HepG2 (cell line): ENCODE data around the gene PREP. TPM values are rescaled to one million over a fixed set of nuclear protein-coding genes. Genes with fewer than 3 reads are reported as not detected.

Experiments
- ATAC-seq: fragments of 200-7000 bp; cut with Tn5 transposase; 3 replicates; pipeline ENCODE4 v1.9.1; 2020; ENCODE audit warnings: mild to moderate bottlenecking, moderate library complexity
- BruUV-seq: library from RNA; stranded (reverse); fragments of 400-500 nt; replicated peaks from 2 replicates; lab custom pipeline; 2021; lab: Mats Ljungman, UMichigan
- CTCF ChIA-PET: fragments of 300-600 bp; formaldehyde crosslinking; extraction: SDS; loops from one replicate; lab custom pipeline; 2021; ENCODE audit warnings: low total read pairs, inconsistent platforms, low intra/inter-chr PET ratio; lab: Yijun Ruan, JAX
- POLR2A ChIA-PET: fragments of 350-600 bp; sonication (Branson Sonifier 250); formaldehyde crosslinking; loops from one replicate; lab custom pipeline; 2020; ENCODE audit warnings: antibody characterized with exemption, inconsistent platforms; lab: Yijun Ruan, JAX
- DNase-seq: peaks from one replicate; pipeline ENCODE4 v3.0.0-alpha.2; 2015; ENCODE audit warnings: low spot score
- FAIRE-seq: peaks from 3 replicates; lab custom pipeline; 2011; peaks lifted over from hg19 to GRCh38; lab: Jason Lieb, UNC
- H2AFZ ChIP-seq: one replicate; pipeline ENCODE4 v1.6.1; 2011; ENCODE audit warnings: low read length, inconsistent platforms
- H3K27ac ChIP-seq: fragments of 300-600 bp; 3 replicates; pipeline ENCODE4 v1.8.0; 2011; ENCODE audit warnings: mixed run types, mild to moderate bottlenecking, mixed read lengths, low read length, inconsistent platforms; ENCODE audit not compliant: insufficient read depth; ENCODE audit errors: extremely low read length
- H3K27me3 ChIP-seq, 2 experiments: fragments of 200-600 bp in 1 of 2; 2 replicates in 1 of 2; 3 replicates in 1 of 2; pipeline versions ENCODE4 v1.6.0 to v1.8.0; 2011; ENCODE audit warnings: low read length in 2 of 2, mild to moderate bottlenecking in 2 of 2, moderate library complexity in 2 of 2, inconsistent platforms in 1 of 2; ENCODE audit not compliant: insufficient read depth in 2 of 2, control insufficient read depth in 1 of 2
- H3K36me3 ChIP-seq, 2 experiments: fragments of 200-600 bp in 1 of 2; replicated peaks in 1 of 2; 2 replicates in 1 of 2; 3 replicates in 1 of 2; pipeline versions ENCODE4 v1.5.1 to v1.8.0; 2011; ENCODE audit warnings: low read length in 2 of 2, inconsistent platforms in 1 of 2; ENCODE audit not compliant: insufficient read depth in 2 of 2, control insufficient read depth in 1 of 2
- H3K4me1 ChIP-seq: 2 replicates; pipeline ENCODE4 v1.5.1; 2012; ENCODE audit warnings: low read length, inconsistent platforms; ENCODE audit not compliant: insufficient read depth
- H3K4me2 ChIP-seq: 2 replicates; pipeline ENCODE4 v1.6.0; 2011; ENCODE audit warnings: low read depth, low read length, inconsistent platforms
- H3K4me3 ChIP-seq, 3 experiments: fragments of 200-600 bp in 1 of 3; sonication (generic), shearing (Covaris generic) in 1 of 3; replicated peaks in 1 of 3; 2 replicates each; pipeline ENCODE4 v1.5.1; 2011 to 2016; ENCODE audit warnings: low read length in 3 of 3, inconsistent platforms in 2 of 3, low read depth in 2 of 3, mild to moderate bottlenecking in 2 of 3, control low read depth in 1 of 3, mixed read lengths in 1 of 3; ENCODE audit not compliant: insufficient read depth in 1 of 3
- H3K79me2 ChIP-seq: one replicate; pipeline ENCODE4 v1.6.1; 2011; ENCODE audit warnings: low read length, inconsistent platforms; ENCODE audit not compliant: insufficient read depth
- H3K9ac ChIP-seq: 2 replicates; pipeline ENCODE4 v1.6.0; 2011; ENCODE audit warnings: mild to moderate bottlenecking, low read depth, low read length, inconsistent platforms; ENCODE audit not compliant: insufficient read depth
- H3K9me3 ChIP-seq: 2 replicates; pipeline ENCODE4 v1.5.1; 2012; ENCODE audit warnings: mild to moderate bottlenecking, low read length
- H4K20me1 ChIP-seq: 2 replicates; pipeline ENCODE4 v1.6.0; 2011; ENCODE audit warnings: inconsistent platforms, mild to moderate bottlenecking, low read length, moderate library complexity; ENCODE audit not compliant: insufficient read depth
- ATF7-NPFF ChIP-seq: sonication (generic); formaldehyde crosslinking; IDR thresholded peaks from 2 replicates; pipeline ENCODE4 v1.8.1; 2023; ENCODE audit warnings: mild to moderate bottlenecking, low read depth, missing genetic modification reagents, moderate library complexity
- BCL6 ChIP-seq: IDR thresholded peaks from 2 replicates; pipeline ENCODE4 v1.6.1; 2016; ENCODE audit warnings: missing genetic modification reagents, missing compliant biosample characterization
- FOSL2 ChIP-seq: sonication (generic); formaldehyde crosslinking; IDR thresholded peaks from 2 replicates; pipeline ENCODE4 v1.4.0; 2020; ENCODE audit warnings: missing genetic modification reagents
- HES4 ChIP-seq: sonication (generic); formaldehyde crosslinking; IDR thresholded peaks from 2 replicates; pipeline ENCODE4 v1.9.0; 2021; ENCODE audit warnings: mild to moderate bottlenecking, missing genetic modification reagents, borderline replicate concordance
- LCORL ChIP-seq, 2 experiments: fragments of 450-650 bp in 1 of 2; sonication (generic) in 1 of 2; formaldehyde crosslinking in 1 of 2; IDR thresholded peaks; 2 replicates each; pipeline versions ENCODE4 v1.5.0 to v1.6.1; 2017 to 2020; ENCODE audit warnings: antibody characterized with exemption in 1 of 2, missing genetic modification reagents in 1 of 2
- MBD4 ChIP-seq: IDR thresholded peaks from 2 replicates; pipeline ENCODE4 v1.6.1; 2012; ENCODE audit warnings: low read length, inconsistent platforms, borderline replicate concordance
- MIER3 ChIP-seq: IDR thresholded peaks from 2 replicates; pipeline ENCODE4 v1.6.1; 2016; ENCODE audit warnings: missing compliant biosample characterization, borderline replicate concordance
- NCOR1 ChIP-seq: fragments of 200-600 bp; sonication (generic); IDR thresholded peaks from 2 replicates; pipeline ENCODE4 v1.7.0; 2017; ENCODE audit warnings: antibody characterized with exemption, low read length, borderline replicate concordance
- PCBP2 ChIP-seq: fragments of 200-400 bp; formaldehyde crosslinking; optimal IDR thresholded peaks from 2 replicates; pipeline ENCODE3; 2018; ENCODE audit warnings: low read length, low read depth; ENCODE audit not compliant: poor library complexity, severe bottlenecking
- PLRG1 ChIP-seq: fragments of 450-650 bp; conservative IDR thresholded peaks from 2 replicates; pipeline ENCODE4 v1.6.1; 2016
- SALL2 ChIP-seq: sonication (generic); formaldehyde crosslinking; IDR thresholded peaks from 2 replicates; pipeline ENCODE4 v1.8.1; 2023; ENCODE audit warnings: mild to moderate bottlenecking, missing genetic modification reagents, inconsistent platforms
- SAP130 ChIP-seq: IDR thresholded peaks from 2 replicates; pipeline ENCODE4 v1.6.1; 2016; ENCODE audit warnings: low read depth
- TCF12 ChIP-seq, 2 experiments: fragments of 450-650 bp in 1 of 2; sonication (generic) in 1 of 2; formaldehyde crosslinking in 1 of 2; IDR thresholded peaks; 2 replicates each; pipeline versions ENCODE4 v1.6.1 to v1.8.0; 2017 to 2022; ENCODE audit warnings: antibody characterized with exemption in 1 of 2, mild to moderate bottlenecking in 1 of 2, missing genetic modification reagents in 1 of 2, moderate library complexity in 1 of 2
- TEAD3 ChIP-seq: optimal IDR thresholded peaks from 2 replicates; pipeline ENCODE3; 2016; ENCODE audit warnings: borderline replicate concordance
- ZBTB43 ChIP-seq: sonication (generic); formaldehyde crosslinking; conservative IDR thresholded peaks from 2 replicates; pipeline ENCODE4 v1.4.0; 2020; ENCODE audit warnings: missing genetic modification reagents
- ZFAT ChIP-seq: sonication (generic); formaldehyde crosslinking; conservative IDR thresholded peaks from 2 replicates; pipeline ENCODE4 v1.8.1; 2023; ENCODE audit warnings: missing genetic modification reagents, inconsistent platforms
- ZKSCAN5 ChIP-seq: sonication (generic); formaldehyde crosslinking; IDR thresholded peaks from 2 replicates; pipeline ENCODE4 v1.5.1; 2020; ENCODE audit warnings: mild to moderate bottlenecking, missing genetic modification reagents
- ZNF24 ChIP-seq: fragments of 450-650 bp; IDR thresholded peaks from 2 replicates; pipeline ENCODE4 v1.6.1; 2017; ENCODE audit warnings: antibody characterized with exemption, mild to moderate bottlenecking
- ZNF503 ChIP-seq: sonication (generic); formaldehyde crosslinking; IDR thresholded peaks from 2 replicates; pipeline ENCODE4 v1.4.0; 2020; ENCODE audit warnings: missing genetic modification reagents
- ZNF740 ChIP-seq: sonication (generic); formaldehyde crosslinking; IDR thresholded peaks from 2 replicates; pipeline ENCODE4 v1.4.0; 2020; ENCODE audit warnings: missing genetic modification reagents
- ZNF770 ChIP-seq: sonication (generic); formaldehyde crosslinking; IDR thresholded peaks from 2 replicates; pipeline ENCODE4 v1.5.0; 2020; ENCODE audit warnings: mild to moderate bottlenecking, missing genetic modification reagents
- WGBS: methylation state at CpG from one replicate; pipeline ENCODE4 v1.1.6; 2017; ENCODE audit warnings: low lambda C conversion rate; 5-methylcytosine and 5-hydroxymethylcytosine counted together
- in situ Hi-C: cut with HindIII; loops from 2 replicates; pipeline ENCODE4 v1.10.0; 2017; ENCODE audit warnings: low pct_unique_long_range_greater_than_20kb; ENCODE audit not compliant: extremely low pct_ligation_motif_present
- intact Hi-C: fragments of 100-400 bp; cut with micrococcal nuclease; formaldehyde crosslinking; loops from one replicate; pipeline ENCODE4 v1.10.0; 2022; ENCODE audit not compliant: unreplicated experiment
- polyA plus RNA-seq, 8 experiments: library from polyadenylated mRNA; depleted of rRNA in 3 of 8; stranded (reverse) in 7 of 8; unstranded in 1 of 8; fragments of >200 nt; fragmentation: Illumina TruSeq in 4 of 8; extraction: Trizol in 4 of 8; gene quantifications; 2 replicates each; pipeline versions ENCODE4 v1.2.1 to v1.2.3, GENCODE V29; 2011 to 2016; ENCODE audit warnings: low read depth in 4 of 8, missing spikeins in 1 of 8, mixed read lengths in 1 of 8; ENCODE audit not compliant: insufficient read depth in 1 of 8
- total RNA-seq, 5 experiments: library from RNA; depleted of rRNA; stranded (reverse); fragments of >200 nt; fragmentation: Illumina TruSeq; extraction: Trizol; gene quantifications; 2 replicates each; pipeline ENCODE4 v1.2.3, GENCODE V29; 2016; ENCODE audit warnings: low read depth in 1 of 5

The PREP gene
- total and polyA plus RNA-seq, 2 of the 13 experiments (the other 11 are each of a cell fraction or from before 2014, with no cell fraction given), result 12.6 to 15.9 TPM

GRCh38 chr6:105374010-105374420, 28.9 kb downstream of the PREP start:
- intact Hi-C loops (loop anchor here (2.0 to 5.0 kb wide), 2 partner anchors 25 to 57 kb away; no protein-coding TSS in a partner anchor), in situ Hi-C loops (no loop called here)
- peak; percentile 87 for DNase-seq
- Histone ChIP-seq H3K4me3 (no peak overlapping the region), H3K79me2 (no peaks in the 10 kb centered on the region), H3K36me3 (peaks cover 7 to 48% of the 10 kb centered on the region in 2 experiments; a peak in 4 of 5 replicates), H3K9me3 (no peaks in the 10 kb centered on the region), H3K9ac (no peak overlapping the region), H4K20me1 (no peaks in the 10 kb centered on the region), H3K27me3 (no peaks in the 10 kb centered on the region), H3K27ac (peak overlapping the region; percentile 39), H2AFZ (no peak overlapping the region), H3K4me2 (no peak overlapping the region), H3K4me1 (peaks cover 30% of the 10 kb centered on the region)
- ATAC-seq, result peak; percentile 100
- no peak for FAIRE-seq
- ChIA-PET CTCF (no interaction called here), POLR2A (interaction anchor here (1.4 kb wide), 1 partner anchor 29 kb away, joined by 4 read pairs; the partner anchor contains the start of gene PREP)
- BruUV-seq, result no TSS peak
- 27% methylated on average over 4 of the region's 4 CpGs for WGBS
- peak; percentile 43 for TF ChIP-seq SAP130
- no peak for TF ChIP-seq MBD4
- TF ChIP-seq MIER3 (CRISPR knock-in tag), result no peak
- TF ChIP-seq ZNF770 (CRISPR knock-in tag), result no peak
- TF ChIP-seq PCBP2, result no peak
- TF ChIP-seq SALL2 (CRISPR knock-in tag), result no peak
- no peak for TF ChIP-seq ZNF740 (CRISPR knock-in tag)
- TF ChIP-seq FOSL2, result 0 out of 2 replicates have a peak, but pooled peaks have one; percentile 10
- TF ChIP-seq LCORL (IDR thresholded peaks at IDR 0.05), result no peak
- 0 out of 2 replicates have a peak, but pooled peaks have one; percentile 24 for TF ChIP-seq LCORL (CRISPR knock-in tag; IDR thresholded peaks at IDR 0.05)
- no peak for TF ChIP-seq ATF7-NPFF (CRISPR knock-in tag)
- no peak for TF ChIP-seq NCOR1
- no peak for TF ChIP-seq PLRG1
- TF ChIP-seq ZNF503 (CRISPR knock-in tag), result no peak
- 0 out of 2 replicates have a peak, but pooled peaks have one; percentile 19 for TF ChIP-seq BCL6 (CRISPR knock-in tag)
- no peak for TF ChIP-seq ZFAT
- TF ChIP-seq ZNF24, result no peak
- no peak for TF ChIP-seq ZKSCAN5
- TF ChIP-seq TCF12 (IDR thresholded peaks at IDR 0.05), result no peak
- no peak for TF ChIP-seq TCF12 (CRISPR knock-in tag; IDR thresholded peaks at IDR 0.05)
- TF ChIP-seq HES4 (CRISPR knock-in tag), result no peak
- TF ChIP-seq ZBTB43 (CRISPR knock-in tag), result no peak
- peak; percentile 84 for TF ChIP-seq TEAD3 (CRISPR knock-in tag)
